Activated naive CD8-positive, alpha-beta T cell treated with anti-CD3 and anti-CD28 coated beads, Interleukin-2, amount 50 U/mL, for 24 hours (primary cell): ENCODE measurements around the gene HSPA5.
"Not testable (repeated sequence)": the region's sequence is repeated elsewhere in the genome, so short reads cannot be mapped to it uniquely, and the experiment has no call there.

Experiments
- ATAC-seq: fragments of 150-1000 bp; cut with Tn5 transposase; one replicate; pipeline ENCODE4 v1.10.0; 2021
- DNase-seq: peaks from one replicate; pipeline ENCODE4 v3.0.0; 2021
- H3K27ac Mint-ChIP-seq: one replicate; pipeline ENCODE4 v1.8.0; 2021; ENCODE audit warnings: mild to moderate bottlenecking, mixed read lengths
- H3K27me3 Mint-ChIP-seq: one replicate; pipeline ENCODE4 v1.8.0; 2021; ENCODE audit warnings: mixed read lengths
- H3K36me3 Mint-ChIP-seq: one replicate; pipeline ENCODE4 v1.8.0; 2021; ENCODE audit warnings: low read depth, mixed read lengths
- H3K4me1 Mint-ChIP-seq: one replicate; pipeline ENCODE4 v1.8.0; 2021; ENCODE audit warnings: mixed read lengths
- H3K4me3 Mint-ChIP-seq: one replicate; pipeline ENCODE4 v1.8.0; 2021; ENCODE audit warnings: mild to moderate bottlenecking, moderate library complexity, mixed read lengths
- H3K9me3 Mint-ChIP-seq: one replicate; pipeline ENCODE4 v1.8.0; 2021; ENCODE audit warnings: mixed read lengths

HSPA5 gene

GRCh38 chr9:125258832-125259534, 17.8 kb upstream of the HSPA5 start:
- ATAC-seq (no peak), DNase-seq (no peak)
- H3K4me1 Mint-ChIP-seq, result peaks cover 28% of the 10 kb centered on the region
- H3K27me3 Mint-ChIP-seq, result peaks cover 2% of the 10 kb centered on the region
- H3K36me3 Mint-ChIP-seq, result peaks cover 9% of the 10 kb centered on the region
- H3K4me3 Mint-ChIP-seq, result no peak overlapping the region
- H3K9me3 Mint-ChIP-seq, result no peaks in the 10 kb centered on the region
- H3K27ac Mint-ChIP-seq, result peak overlapping the region; percentile 21

GRCh38 chr9:125258160-125258785, 17.1 kb upstream of the HSPA5 start:
- H3K27me3 Mint-ChIP-seq, result peaks cover 2% of the 10 kb centered on the region
- no peak overlapping the region for H3K27ac Mint-ChIP-seq
- H3K4me1 Mint-ChIP-seq, result peaks cover 21% of the 10 kb centered on the region
- no peak for DNase-seq
- peaks cover 4% of the 10 kb centered on the region for H3K36me3 Mint-ChIP-seq
- no peaks in the 10 kb centered on the region for H3K9me3 Mint-ChIP-seq
- no peak for ATAC-seq
- H3K4me3 Mint-ChIP-seq, result no peak overlapping the region

GRCh38 chr9:125255781-125256391, 14.7 kb upstream of the HSPA5 start:
- no peak for DNase-seq
- peaks cover 2% of the 10 kb centered on the region for H3K27me3 Mint-ChIP-seq
- H3K27ac Mint-ChIP-seq, result no peak overlapping the region
- H3K4me1 Mint-ChIP-seq, result peaks cover 5% of the 10 kb centered on the region
- ATAC-seq, result peak; percentile 54
- H3K4me3 Mint-ChIP-seq, result no peak overlapping the region
- no peaks in the 10 kb centered on the region for H3K9me3 Mint-ChIP-seq
- H3K36me3 Mint-ChIP-seq, result no peaks in the 10 kb centered on the region

DNA sequence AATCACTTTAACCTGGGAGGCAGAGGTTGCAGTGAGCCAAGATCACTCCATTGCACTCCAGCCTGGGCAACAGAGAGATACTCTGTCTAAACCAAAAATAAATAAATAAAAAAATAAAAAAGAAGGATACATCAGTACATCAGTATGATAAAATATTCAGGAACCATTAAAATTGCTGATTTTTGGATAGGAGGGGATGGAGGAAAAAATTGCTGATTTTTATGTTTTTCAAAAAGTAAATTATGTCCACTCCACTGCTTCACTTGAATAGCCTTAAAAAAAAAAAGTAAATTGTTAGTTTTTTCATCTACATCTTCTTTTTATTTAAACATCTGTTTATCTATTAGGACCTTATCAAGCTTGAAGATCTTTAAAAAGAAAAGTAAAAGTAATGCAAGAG, 13.1 kb upstream of the HSPA5 start:
- Mint-ChIP-seq H3K36me3 (no peaks in the 10 kb centered on the region), H3K4me1 (no peaks in the 10 kb centered on the region), H3K27me3 (peaks cover 2% of the 10 kb centered on the region), H3K27ac (no peak overlapping the region), H3K9me3 (no peaks in the 10 kb centered on the region), H3K4me3 (no peak overlapping the region)
- no peak for DNase-seq
- no peak for ATAC-seq

- DNase-seq (no peak), ATAC-seq (no peak)
- H3K27me3 Mint-ChIP-seq, result peaks cover 2% of the 10 kb centered on the region
- no peak overlapping the region for H3K4me3 Mint-ChIP-seq
- H3K4me1 Mint-ChIP-seq, result peaks cover 28% of the 10 kb centered on the region
- H3K27ac Mint-ChIP-seq, result no peak overlapping the region
- H3K9me3 Mint-ChIP-seq, result no peaks in the 10 kb centered on the region
- peaks cover 7% of the 10 kb centered on the region for H3K36me3 Mint-ChIP-seq
Observed at GRCh38 chr9:125246261-125246667, 5.1 kb upstream of the HSPA5 start.

DNA sequence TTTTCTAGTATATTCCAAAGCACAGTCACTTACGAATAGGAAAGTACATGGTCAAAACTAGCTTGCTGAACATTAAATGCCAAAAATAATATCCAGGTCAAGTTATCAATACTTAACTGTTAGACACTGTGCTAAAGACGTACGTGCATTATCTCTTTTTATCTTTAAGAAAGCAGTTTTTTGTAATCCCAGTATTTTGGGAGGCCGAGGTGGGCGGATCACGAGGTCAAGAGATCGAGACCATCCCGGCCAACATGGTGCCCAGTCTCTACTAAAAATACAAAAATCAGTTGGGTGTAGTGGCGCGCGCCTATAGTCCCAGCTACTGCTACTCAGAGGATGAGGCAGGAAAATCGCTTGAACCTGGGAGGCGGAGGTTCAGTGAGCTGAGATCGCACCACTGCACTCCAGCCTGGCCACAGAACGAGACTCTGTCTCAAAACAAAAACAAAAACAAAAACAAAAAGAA, 2.7 kb upstream of the HSPA5 start:
- DNase-seq (no peak), ATAC-seq (no peak)
- Mint-ChIP-seq H3K36me3 (peaks cover 31% of the 10 kb centered on the region), H3K4me1 (peaks cover 39% of the 10 kb centered on the region), H3K27me3 (peaks cover 6% of the 10 kb centered on the region), H3K4me3 (no peak overlapping the region), H3K9me3 (no peaks in the 10 kb centered on the region), H3K27ac (peak overlapping the region; percentile 81)

- no peaks in the 10 kb centered on the region for H3K9me3 Mint-ChIP-seq
- H3K27me3 Mint-ChIP-seq, result peaks cover 6% of the 10 kb centered on the region
- H3K4me1 Mint-ChIP-seq, result peaks cover 56% of the 10 kb centered on the region
- H3K27ac Mint-ChIP-seq, result peak overlapping the region; percentile 100
- DNase-seq (no peak), ATAC-seq (peak; percentile 9)
- H3K36me3 Mint-ChIP-seq, result peaks cover 49% of the 10 kb centered on the region
- peak overlapping the region; percentile 100 for H3K4me3 Mint-ChIP-seq
Observed at GRCh38 chr9:125241863-125242739, 958 bp upstream of the HSPA5 start.

- DNase-seq (no peak), ATAC-seq (no peak)
- Mint-ChIP-seq H3K4me3 (peak overlapping the region; percentile 100), H3K27ac (peak overlapping the region; percentile 100), H3K36me3 (peaks cover 63% of the 10 kb centered on the region), H3K27me3 (peaks cover 6% of the 10 kb centered on the region), H3K9me3 (no peaks in the 10 kb centered on the region), H3K4me1 (peaks cover 71% of the 10 kb centered on the region)
Observed at GRCh38 chr9:125240649-125240999, 519 bp downstream of the HSPA5 start.

DNA sequence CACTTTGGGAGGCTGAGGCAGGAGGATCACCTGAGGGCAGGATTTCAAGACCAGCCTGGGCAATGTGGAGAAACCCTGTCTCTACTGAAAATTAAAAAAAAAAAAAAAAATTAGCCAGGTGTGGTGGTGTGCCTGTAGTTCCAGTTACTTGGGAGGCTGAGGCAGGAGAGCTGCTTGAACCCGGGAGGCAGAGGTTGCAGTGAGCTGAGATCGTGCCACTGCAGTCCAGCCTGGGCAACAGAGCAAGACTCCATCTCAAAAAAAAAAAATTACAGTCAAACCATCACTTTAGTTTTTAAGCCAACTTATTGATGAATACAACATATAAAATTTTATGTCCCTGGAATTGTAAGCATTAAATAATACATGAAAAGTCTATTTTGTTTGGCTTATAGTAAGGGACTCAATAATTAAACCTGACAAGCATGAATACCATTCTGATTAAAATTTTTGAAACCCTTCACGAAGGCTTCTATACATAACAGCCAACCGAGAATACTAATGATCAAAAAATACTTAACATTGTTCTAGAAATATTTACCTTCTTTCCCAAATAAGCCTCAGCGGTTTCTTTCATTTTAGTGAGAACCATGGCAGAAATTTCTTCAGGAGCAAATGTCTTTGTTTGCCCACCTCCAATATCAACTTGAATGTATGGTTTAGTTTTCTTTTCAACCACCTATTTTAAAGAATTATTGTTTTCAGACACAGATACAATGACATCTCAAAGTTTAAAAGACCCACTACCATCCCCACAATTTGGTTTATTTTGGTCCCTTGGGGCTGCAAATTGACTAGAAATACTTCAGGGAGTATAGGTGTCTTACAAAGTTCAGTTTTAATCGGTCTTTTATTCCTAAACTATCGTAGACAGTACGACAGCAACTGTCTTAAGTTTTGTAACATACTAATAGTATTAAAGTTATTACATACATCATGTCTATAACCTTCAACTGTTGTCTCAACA, 1.2 kb downstream of the HSPA5 start:
- H3K27me3 Mint-ChIP-seq, result peaks cover 6% of the 10 kb centered on the region
- peak overlapping the region; percentile 100 for H3K27ac Mint-ChIP-seq
- ATAC-seq (no peak), DNase-seq (no peak)
- peak overlapping the region; percentile 100 for H3K4me3 Mint-ChIP-seq
- no peaks in the 10 kb centered on the region for H3K9me3 Mint-ChIP-seq
- peaks cover 78% of the 10 kb centered on the region for H3K4me1 Mint-ChIP-seq
- H3K36me3 Mint-ChIP-seq, result peaks cover 70% of the 10 kb centered on the region

GRCh38 chr9:125238915-125239446, 2.2 kb downstream of the HSPA5 start:
- Mint-ChIP-seq H3K36me3 (peaks cover 73% of the 10 kb centered on the region), H3K27me3 (peaks cover 6% of the 10 kb centered on the region), H3K4me3 (peak overlapping the region; percentile 100), H3K27ac (peak overlapping the region; percentile 100), H3K9me3 (no peaks in the 10 kb centered on the region), H3K4me1 (peaks cover 77% of the 10 kb centered on the region)
- DNase-seq, result no peak
- ATAC-seq, result no peak

DNA sequence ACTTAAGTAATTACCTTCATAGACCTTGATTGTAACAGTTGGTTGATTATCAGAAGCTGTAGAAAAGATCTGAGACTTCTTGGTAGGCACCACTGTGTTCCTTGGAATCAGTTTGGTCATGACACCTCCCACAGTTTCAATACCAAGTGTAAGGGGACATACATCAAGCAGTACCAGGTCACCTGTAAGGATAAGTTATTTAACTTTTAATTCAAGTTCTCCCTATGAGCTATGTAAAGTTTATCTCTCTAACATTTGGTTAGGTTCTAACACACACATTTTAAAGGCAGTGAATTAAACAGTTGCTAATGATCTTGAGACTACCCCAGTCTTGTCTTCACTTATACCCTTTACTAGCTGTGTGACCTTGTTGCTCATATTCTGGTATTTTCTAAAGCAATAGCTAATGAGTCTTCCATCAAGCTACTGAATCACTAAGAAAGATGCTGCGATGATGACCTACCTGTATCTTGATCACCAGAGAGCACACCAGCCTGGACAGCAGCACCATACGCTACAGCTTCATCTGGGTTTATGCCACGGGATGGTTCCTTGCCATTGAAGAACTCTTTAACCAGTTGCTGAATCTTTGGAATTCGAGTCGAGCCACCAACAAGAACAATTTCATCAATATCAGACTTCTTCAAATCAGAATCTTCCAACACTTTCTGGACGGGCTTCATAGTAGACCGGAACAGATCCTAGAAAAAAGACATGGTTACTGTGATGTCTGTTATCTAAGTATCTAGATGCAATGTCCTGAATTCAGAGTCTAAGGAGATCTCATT, 2.8 kb downstream of the HSPA5 start:
- no peak for DNase-seq
- H3K9me3 Mint-ChIP-seq, result no peaks in the 10 kb centered on the region
- no peak for ATAC-seq
- H3K36me3 Mint-ChIP-seq, result peaks cover 79% of the 10 kb centered on the region
- peak overlapping the region; percentile 100 for H3K27ac Mint-ChIP-seq
- H3K4me3 Mint-ChIP-seq, result peak overlapping the region; percentile 100
- H3K27me3 Mint-ChIP-seq, result peaks cover 6% of the 10 kb centered on the region
- H3K4me1 Mint-ChIP-seq, result peaks cover 74% of the 10 kb centered on the region

GRCh38 chr9:125236520-125237159, 4.5 kb downstream of the HSPA5 start:
- H3K27ac Mint-ChIP-seq, result peak overlapping the region; percentile 100
- not testable (repeated sequence) for ATAC-seq, H3K9me3 Mint-ChIP-seq, DNase-seq, H3K27me3 Mint-ChIP-seq
- H3K36me3 Mint-ChIP-seq, result peaks cover 81% of the 10 kb centered on the region
- peak overlapping the region; percentile 100 for H3K4me3 Mint-ChIP-seq
- peaks cover 60% of the 10 kb centered on the region for H3K4me1 Mint-ChIP-seq
